A549 (cell line): Measurements from ENCODE around the gene ATRX. TPM values are rescaled to one million over a fixed set of nuclear protein-coding genes. Genes with fewer than 3 reads are reported as not detected.
"Not testable (repeated sequence)": the region's sequence is repeated elsewhere in the genome, so short reads cannot be mapped to it uniquely, and the experiment has no call there.

Source experiments
- ATAC-seq, 2 experiments: fragments of 200-7000 bp in 1 of 2; fragments of >200 bp in 1 of 2; cut with Nextera tagmentation in 1 of 2; cut with Tn5 transposase in 1 of 2; 3 replicates each; pipeline versions ENCODE4 v1.8.0 to v1.9.1; 2018 to 2020; ENCODE audit warnings: mild to moderate bottlenecking in 1 of 2, moderate library complexity in 1 of 2
- CTCF ChIA-PET: fragments of 300-600 bp; sonication (Branson Sonifier 250); formaldehyde crosslinking; extraction: SDS; loops from one replicate; lab custom pipeline; 2021; ENCODE audit warnings: antibody characterized with exemption, inconsistent platforms; lab: Yijun Ruan, JAX
- POLR2A ChIA-PET: fragments of 350-600 bp; formaldehyde crosslinking; extraction: SDS; loops from one replicate; lab custom pipeline; 2021; ENCODE audit warnings: antibody characterized with exemption, inconsistent platforms; lab: Yijun Ruan, JAX
- DNase-seq, 2 experiments: peaks; one replicate each; pipeline versions ENCODE4 v3.0.0 to v3.0.0-alpha.2; 2011 to 2016; ENCODE audit warnings: low read depth in 1 of 2, low spot score in 1 of 2
- FAIRE-seq: peaks from 2 replicates; lab custom pipeline; 2011; peaks lifted over from hg19 to GRCh38; lab: Jason Lieb, UNC
- H3K27ac ChIP-seq, 2 experiments: fragments of >200 bp; sonication (Bioruptor Twin); formaldehyde crosslinking; 3 replicates each; pipeline ENCODE4 v1.5.1; 2016 to 2017
- H3K4me1 ChIP-seq: fragments of >200 bp; sonication (Bioruptor Twin); formaldehyde crosslinking; 3 replicates; pipeline ENCODE4 v1.6.1; 2016
- H3K4me2 ChIP-seq: fragments of >200 bp; sonication (Bioruptor Twin); formaldehyde crosslinking; 3 replicates; pipeline ENCODE4 v1.6.1; 2016
- H3K4me3 ChIP-seq: fragments of >200 bp; sonication (Bioruptor Twin); formaldehyde crosslinking; 3 replicates; pipeline ENCODE4 v1.5.1; 2016
- H3K9me3 ChIP-seq: fragments of >200 bp; sonication (Bioruptor Twin); formaldehyde crosslinking; 3 replicates; pipeline ENCODE4 v1.6.1; 2016
- CTCF ChIP-seq: fragments of >200 bp; sonication (Bioruptor Twin); formaldehyde crosslinking; IDR thresholded peaks from 3 replicates; pipeline ENCODE4 v1.5.1; 2016
- EHF ChIP-seq: fragments of 250-450 bp; sonication (Bioruptor Pico); IDR thresholded peaks from 2 replicates; pipeline ENCODE4 v1.5.0; 2020; ENCODE audit warnings: mild to moderate bottlenecking
- EHMT2 ChIP-seq: fragments of 200-600 bp; sonication (generic); IDR thresholded peaks from 2 replicates; pipeline ENCODE4 v1.6.1; 2016; ENCODE audit warnings: antibody characterized with exemption, low read depth, mild to moderate bottlenecking, moderate library complexity
- ELK1 ChIP-seq: fragments of 150-350 bp; IDR thresholded peaks from 2 replicates; pipeline ENCODE4 v1.6.1; 2014; ENCODE audit warnings: low read depth, mild to moderate bottlenecking, low read length
- EP300 ChIP-seq, 2 experiments: fragments of >200 bp; sonication (Bioruptor Twin); formaldehyde crosslinking; IDR thresholded peaks; 2 replicates in 1 of 2; 3 replicates in 1 of 2; pipeline ENCODE4 v1.6.1; 2016 to 2017
- FOSB ChIP-seq: fragments of 250-450 bp; sonication (Bioruptor Pico); IDR thresholded peaks from 2 replicates; pipeline ENCODE4 v1.5.0; 2020; ENCODE audit warnings: mild to moderate bottlenecking, moderate library complexity
- FOSL2 ChIP-seq, 2 experiments: fragments of 450-650 bp in 1 of 2; fragments of >200 bp in 1 of 2; sonication (Bioruptor Twin) in 1 of 2; formaldehyde crosslinking; IDR thresholded peaks; 2 replicates each; pipeline versions ENCODE4 v1.5.0 to v1.6.1; 2016 to 2020; ENCODE audit warnings: mild to moderate bottlenecking in 1 of 2, moderate library complexity in 1 of 2
- HMGXB4 ChIP-seq: fragments of 250-450 bp; sonication (Bioruptor Pico); IDR thresholded peaks from 2 replicates; pipeline ENCODE4 v1.5.0; 2021; ENCODE audit warnings: mild to moderate bottlenecking, moderate library complexity, borderline replicate concordance
- HOXB13 ChIP-seq: fragments of 250-450 bp; sonication (Bioruptor Pico); IDR thresholded peaks from 2 replicates; pipeline ENCODE4 v1.5.0; 2020; ENCODE audit warnings: low read depth, mild to moderate bottlenecking, moderate library complexity
- HOXB5 ChIP-seq: fragments of 250-450 bp; sonication (Bioruptor Pico); IDR thresholded peaks from 2 replicates; pipeline ENCODE4 v1.5.0; 2020; ENCODE audit warnings: mild to moderate bottlenecking, moderate library complexity
- KDM1A ChIP-seq: fragments of 200-600 bp; sonication (generic); IDR thresholded peaks from 2 replicates; pipeline ENCODE4 v1.6.1; 2016; ENCODE audit warnings: low read depth, mild to moderate bottlenecking
- MAFK ChIP-seq: fragments of 450-650 bp; IDR thresholded peaks from 2 replicates; pipeline ENCODE4 v1.6.1; 2014; ENCODE audit not compliant: partially characterized antibody
- MAX ChIP-seq: IDR thresholded peaks from 2 replicates; pipeline ENCODE4 v1.6.1; 2012
- MYC ChIP-seq: IDR thresholded peaks from 2 replicates; pipeline ENCODE4 v1.6.1; 2012; ENCODE audit warnings: mild to moderate bottlenecking, inconsistent platforms, low read length, improper control_type of control experiment, borderline replicate concordance
- NFE2L2 ChIP-seq: fragments of 150-350 bp; conservative IDR thresholded peaks from 2 replicates; pipeline ENCODE4 v1.6.1; 2014; ENCODE audit warnings: low read length
- NR3C1 ChIP-seq: fragments of >200 bp; sonication (Bioruptor Twin); formaldehyde crosslinking; IDR thresholded peaks from 3 replicates; pipeline ENCODE4 v1.6.1; 2017
- RARB ChIP-seq: fragments of 250-450 bp; sonication (Bioruptor Pico); IDR thresholded peaks from 2 replicates; pipeline ENCODE4 v1.8.0; 2021; ENCODE audit warnings: mild to moderate bottlenecking, moderate library complexity
- SMC3 ChIP-seq: fragments of >200 bp; sonication (Bioruptor Twin); formaldehyde crosslinking; IDR thresholded peaks from 3 replicates; pipeline ENCODE4 v1.6.1; 2018; ENCODE audit warnings: inconsistent platforms
- SREBF2 ChIP-seq: fragments of 450-650 bp; IDR thresholded peaks from 2 replicates; pipeline ENCODE4 v1.6.1; 2014; ENCODE audit warnings: mild to moderate bottlenecking, moderate library complexity
- TP53 ChIP-seq: fragments of 250-450 bp; sonication (Bioruptor Pico); IDR thresholded peaks from 2 replicates; pipeline ENCODE4 v1.5.0; 2021; ENCODE audit warnings: mild to moderate bottlenecking, moderate library complexity
- USF2 ChIP-seq: fragments of 450-650 bp; IDR thresholded peaks from 2 replicates; pipeline ENCODE4 v1.6.1; 2014; ENCODE audit warnings: antibody characterized with exemption
- ZFP36 ChIP-seq: fragments of 450-650 bp; IDR thresholded peaks from 2 replicates; pipeline ENCODE4 v1.6.1; 2014; ENCODE audit warnings: borderline replicate concordance; ENCODE audit not compliant: partially characterized antibody
- ZNF302 ChIP-seq: fragments of 250-450 bp; sonication (Bioruptor Pico); IDR thresholded peaks from 2 replicates; pipeline ENCODE4 v1.9.0; 2021; ENCODE audit warnings: inconsistent platforms, mild to moderate bottlenecking, moderate library complexity
- WGBS: methylation state at CpG from one replicate; pipeline ENCODE4 v1.1.6; 2017; ENCODE audit errors: missing lambda C conversion rate; 5-methylcytosine and 5-hydroxymethylcytosine counted together
- polyA plus RNA-seq, 4 experiments: library from polyadenylated mRNA; depleted of rRNA in 3 of 4; stranded (reverse); fragments of >200 nt; fragmentation: RNase III in 1 of 4; extraction: RNeasy Plus Mini Kit Qiagen cat#74134 plus additional on column Dnase treatment in 1 of 4; gene quantifications; 2 replicates in 3 of 4; 3 replicates in 1 of 4; pipeline ENCODE4 v1.2.3, GENCODE V29; 2011 to 2017

The ATRX gene
- polyA plus RNA-seq, 2 of the 4 experiments (the other 2 are of a cell fraction): 34.7 to 97.1 TPM

- DNase-seq (no peak), FAIRE-seq (no peak), ATAC-seq (no peak)
- peaks cover 12% of the 10 kb centered on the region; the same call in 2 of the 3 replicates for H3K4me1 ChIP-seq
- 94% methylated on average over 3 of the region's 3 CpGs for WGBS
- H3K4me3 ChIP-seq: no peak overlapping the region
- H3K27ac ChIP-seq: no peak overlapping the region
- POLR2A ChIA-PET: no interaction called here
- no peaks in the 10 kb centered on the region for H3K9me3 ChIP-seq
- H3K4me2 ChIP-seq: no peak overlapping the region
- TF ChIP-seq EHMT2 (no peak), RARB (CRISPR knock-in tag) (no peak), ZFP36 (no peak), CTCF (no peak), EP300 (IDR thresholded peaks at IDR 0.05) (no peak), HOXB5 (CRISPR knock-in tag) (no peak), ELK1 (no peak), FOSL2 (IDR thresholded peaks at IDR 0.05) (no peak), FOSL2 (CRISPR knock-in tag; IDR thresholded peaks at IDR 0.05) (no peak), FOSB (no peak), SMC3 (no peak), HMGXB4 (CRISPR knock-in tag) (no peak), MAX (no peak), MYC (no peak), MAFK (no peak), USF2 (no peak), TP53 (CRISPR knock-in tag) (no peak), NR3C1 (no peak), NFE2L2 (no peak)
- CTCF ChIA-PET: no interaction called here
Observed at GRCh38 chrX:77733342-77733741, 52.7 kb downstream of the ATRX start.

- CTCF ChIA-PET: no interaction called here
- FAIRE-seq (no peak), ATAC-seq (peak; percentile 50 to 62; a peak in 5 of 6 replicates), DNase-seq (peak in 1 of 2 experiments; percentile 7)
- H3K27ac ChIP-seq: no peak overlapping the region
- peaks cover 12% of the 10 kb centered on the region; the same call in 2 of the 3 replicates for H3K4me1 ChIP-seq
- 53% methylated on average over 4 of the region's 7 CpGs for WGBS
- H3K9me3 ChIP-seq: no peaks in the 10 kb centered on the region
- POLR2A ChIA-PET: no interaction called here
- no peak overlapping the region; the same call in 2 of the 3 replicates for H3K4me2 ChIP-seq
- TF ChIP-seq HOXB13: no peak
- TF ChIP-seq EHF (CRISPR knock-in tag): no peak
- no peak for TF ChIP-seq KDM1A
- no peak for TF ChIP-seq ZNF302 (CRISPR knock-in tag)
- no peak for TF ChIP-seq MAX
- TF ChIP-seq TP53 (CRISPR knock-in tag): no peak
- TF ChIP-seq MYC: no peak
- no peak for TF ChIP-seq SREBF2
- no peak for TF ChIP-seq FOSL2 (IDR thresholded peaks at IDR 0.05)
- TF ChIP-seq FOSL2 (CRISPR knock-in tag; IDR thresholded peaks at IDR 0.05): no peak
- H3K4me3 ChIP-seq: no peak overlapping the region
Observed at GRCh38 chrX:77731821-77732419, 54.1 kb downstream of the ATRX start.

- WGBS: 83% methylated on average over 3 of the region's 3 CpGs
- H3K4me2 ChIP-seq, ATAC-seq, FAIRE-seq, CTCF ChIA-PET, H3K27ac ChIP-seq, H3K4me3 ChIP-seq, POLR2A ChIA-PET, H3K9me3 ChIP-seq, H3K4me1 ChIP-seq, DNase-seq: not testable (repeated sequence)
Observed at GRCh38 chrX:77726095-77726494, 59.9 kb downstream of the ATRX start.
